NCI-H2227 (cell line): Measurements from ENCODE around the gene SAP30BP.

Experiments used
- DNase-seq: peaks from one replicate; lab custom pipeline; 2025; ENCODE audit not compliant: unreplicated experiment; lab: John Stamatoyannopoulos, UW

Gene SAP30BP

DNA sequence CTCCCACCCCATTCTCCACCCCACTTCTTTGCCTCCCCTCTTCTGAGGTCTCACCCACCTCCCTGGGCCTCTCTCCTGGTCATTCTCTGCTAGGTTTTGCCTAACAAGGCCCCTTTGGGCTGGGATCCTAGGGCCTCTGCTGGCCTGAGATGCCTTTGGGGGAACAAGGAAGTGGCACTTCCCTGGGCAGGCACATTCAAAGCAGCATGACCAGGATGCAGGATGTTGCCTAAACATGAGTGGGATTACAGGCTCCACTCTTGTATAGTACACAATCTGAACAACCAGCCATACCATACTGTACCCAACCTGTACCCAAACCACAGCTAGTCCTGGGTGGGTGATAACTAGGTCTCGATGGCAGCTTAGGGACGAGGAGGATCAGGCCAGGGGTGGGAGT is 88.9 kb downstream of the SAP30BP start:
- no peak for DNase-seq

DNA sequence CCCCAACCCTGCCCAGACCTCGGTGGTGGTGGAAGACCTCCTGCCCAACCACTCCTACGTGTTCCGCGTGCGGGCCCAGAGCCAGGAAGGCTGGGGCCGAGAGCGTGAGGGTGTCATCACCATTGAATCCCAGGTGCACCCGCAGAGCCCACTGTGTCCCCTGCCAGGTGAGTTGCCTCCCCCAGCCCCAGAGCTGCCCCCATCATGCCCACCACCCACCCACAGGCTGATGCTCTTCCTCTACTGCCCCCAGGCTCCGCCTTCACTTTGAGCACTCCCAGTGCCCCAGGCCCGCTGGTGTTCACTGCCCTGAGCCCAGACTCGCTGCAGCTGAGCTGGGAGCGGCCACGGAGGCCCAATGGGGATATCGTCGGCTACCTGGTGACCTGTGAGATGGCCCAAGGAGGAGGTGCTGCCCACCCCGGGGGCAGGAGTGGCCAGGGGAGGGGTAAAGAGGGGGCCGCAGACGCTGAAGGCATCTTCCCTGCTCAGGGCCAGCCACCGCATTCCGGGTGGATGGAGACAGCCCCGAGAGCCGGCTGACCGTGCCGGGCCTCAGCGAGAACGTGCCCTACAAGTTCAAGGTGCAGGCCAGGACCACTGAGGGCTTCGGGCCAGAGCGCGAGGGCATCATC is 89.4 kb downstream of the SAP30BP start:
- no peak for DNase-seq

DNA sequence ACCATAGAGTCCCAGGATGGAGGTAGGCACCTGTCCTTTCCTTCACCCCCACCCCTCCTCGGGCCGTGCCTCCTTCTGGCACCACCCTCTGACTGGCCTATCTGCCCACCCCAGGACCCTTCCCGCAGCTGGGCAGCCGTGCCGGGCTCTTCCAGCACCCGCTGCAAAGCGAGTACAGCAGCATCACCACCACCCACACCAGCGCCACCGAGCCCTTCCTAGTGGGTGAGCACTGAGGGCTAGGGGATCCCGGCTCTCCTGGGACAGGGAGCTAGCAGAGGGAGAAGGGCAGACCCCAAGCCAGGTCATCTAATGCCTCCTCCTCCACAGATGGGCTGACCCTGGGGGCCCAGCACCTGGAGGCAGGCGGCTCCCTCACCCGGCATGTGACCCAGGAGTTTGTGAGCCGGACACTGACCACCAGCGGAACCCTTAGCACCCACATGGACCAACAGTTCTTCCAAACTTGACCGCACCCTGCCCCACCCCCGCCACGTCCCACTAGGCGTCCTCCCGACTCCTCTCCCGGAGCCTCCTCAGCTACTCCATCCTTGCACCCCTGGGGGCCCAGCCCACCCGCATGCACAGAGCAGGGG is 90.0 kb downstream of the SAP30BP start:
- no peak for DNase-seq
